Chondrocyte (in vitro differentiated cells): ENCODE measurements around the gene C7. TPM values are rescaled to one million over a fixed set of nuclear protein-coding genes. Genes with fewer than 3 reads are reported as not detected.

ENCODE experiments used
- DNase-seq: peaks from one replicate; pipeline ENCODE4 v3.0.0; 2021; ENCODE audit warnings: mixed read lengths, low spot score
- H3K27ac Mint-ChIP-seq: one replicate; pipeline ENCODE4 v1.8.0; 2021; ENCODE audit warnings: mild to moderate bottlenecking, moderate library complexity, mixed read lengths; ENCODE audit not compliant: unreplicated experiment
- H3K27me3 Mint-ChIP-seq: 2 replicates; pipeline ENCODE4 v1.8.0; 2021; ENCODE audit warnings: low read depth, mixed read lengths
- H3K36me3 Mint-ChIP-seq: 2 replicates; pipeline ENCODE4 v1.8.0; 2021; ENCODE audit warnings: low read depth, mixed read lengths
- H3K4me1 Mint-ChIP-seq: 2 replicates; pipeline ENCODE4 v1.8.0; 2021; ENCODE audit warnings: low read depth, mild to moderate bottlenecking, mixed read lengths
- H3K4me3 Mint-ChIP-seq: one replicate; pipeline ENCODE4 v1.8.0; 2021; ENCODE audit warnings: mild to moderate bottlenecking, moderate library complexity, mixed read lengths; ENCODE audit not compliant: unreplicated experiment
- H3K9me3 Mint-ChIP-seq: 2 replicates; pipeline ENCODE4 v1.8.0; 2021; ENCODE audit warnings: low read depth, mixed read lengths
- CTCF ChIP-seq: fragments of 200-600 bp; sonication (generic); IDR thresholded peaks from 2 replicates; pipeline ENCODE4 v1.5.0; 2021; ENCODE audit warnings: antibody characterized with exemption, mild to moderate bottlenecking, moderate library complexity
- total RNA-seq: library from RNA; stranded (reverse); gene quantifications from 3 replicates; pipeline ENCODE4 v1.2.1, GENCODE V29; 2021

Gene C7
- total RNA-seq, 1 donor from 2014 or later = not detected

GRCh38 chr5:40985501-40985900 lies 76.2 kb downstream of the C7 start:
- no peak for DNase-seq
- TF ChIP-seq CTCF = no peak
- no peaks in the 10 kb centered on the region for H3K4me1 Mint-ChIP-seq
- H3K9me3 Mint-ChIP-seq = peaks cover 8% of the 10 kb centered on the region
- no peak overlapping the region for H3K27ac Mint-ChIP-seq
- H3K36me3 Mint-ChIP-seq = no peaks in the 10 kb centered on the region
- no peak overlapping the region for H3K4me3 Mint-ChIP-seq
- H3K27me3 Mint-ChIP-seq = peaks cover 5% of the 10 kb centered on the region

DNA sequence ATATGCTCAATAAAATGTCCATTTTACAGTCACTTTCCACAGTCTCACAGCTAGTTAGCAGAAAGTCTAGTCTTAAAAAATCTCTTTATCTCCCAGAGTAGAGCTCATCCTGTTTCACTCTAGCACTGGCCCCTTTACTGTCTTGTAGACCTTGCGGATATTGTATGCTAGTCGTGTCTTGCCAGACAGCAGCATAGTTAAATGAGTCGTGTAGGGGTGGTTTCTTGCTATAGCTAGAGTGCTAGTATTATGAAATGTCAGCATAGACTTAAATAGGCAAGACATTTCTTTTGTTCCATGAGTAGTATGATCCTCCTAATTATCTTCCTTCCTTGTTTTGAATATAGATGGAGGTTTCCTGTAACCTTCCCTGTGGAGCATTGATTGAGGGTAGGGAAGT lies 77.4 kb downstream of the C7 start:
- Mint-ChIP-seq H3K4me3 (no peak overlapping the region), H3K27me3 (peaks cover 3% of the 10 kb centered on the region), H3K27ac (no peak overlapping the region), H3K4me1 (no peaks in the 10 kb centered on the region), H3K36me3 (no peaks in the 10 kb centered on the region), H3K9me3 (peaks cover 8% of the 10 kb centered on the region)
- DNase-seq = no peak
- TF ChIP-seq CTCF = no peak

DNA sequence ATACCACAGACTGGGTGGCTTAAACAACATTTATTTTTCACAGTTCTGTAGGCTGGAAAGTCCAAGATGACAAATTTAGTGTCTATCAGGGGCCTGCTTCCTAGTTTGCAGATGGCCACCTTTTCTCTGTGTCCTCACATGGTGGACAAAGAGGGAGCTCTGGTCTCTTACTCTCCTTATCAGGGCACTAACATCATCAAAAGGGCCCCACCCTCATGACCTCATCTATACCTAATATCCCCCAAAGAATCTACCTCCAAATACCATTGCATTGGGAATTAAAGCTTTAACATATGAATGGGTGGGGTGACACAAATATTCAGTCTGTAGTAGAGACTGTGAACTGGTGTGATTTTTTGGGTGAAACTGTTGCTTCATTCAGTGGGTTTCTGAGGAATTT lies 78.1 kb downstream of the C7 start:
- TF ChIP-seq CTCF = no peak
- DNase-seq = no peak
- no peak overlapping the region for H3K27ac Mint-ChIP-seq
- peaks cover 8% of the 10 kb centered on the region for H3K9me3 Mint-ChIP-seq
- no peaks in the 10 kb centered on the region for H3K36me3 Mint-ChIP-seq
- peaks cover 3% of the 10 kb centered on the region for H3K27me3 Mint-ChIP-seq
- H3K4me1 Mint-ChIP-seq = no peaks in the 10 kb centered on the region
- no peak overlapping the region for H3K4me3 Mint-ChIP-seq

- no peak for DNase-seq
- H3K36me3 Mint-ChIP-seq = no peaks in the 10 kb centered on the region
- H3K27me3 Mint-ChIP-seq = peaks cover 5% of the 10 kb centered on the region
- H3K27ac Mint-ChIP-seq = no peak overlapping the region
- no peak for TF ChIP-seq CTCF
- H3K4me3 Mint-ChIP-seq = no peak overlapping the region
- peaks cover 8% of the 10 kb centered on the region for H3K9me3 Mint-ChIP-seq
- H3K4me1 Mint-ChIP-seq = no peaks in the 10 kb centered on the region
Observed at GRCh38 chr5:40988746-40989510, 79.6 kb downstream of the C7 start.

- Mint-ChIP-seq H3K27ac (no peak overlapping the region), H3K9me3 (peaks cover 8% of the 10 kb centered on the region), H3K4me3 (no peak overlapping the region), H3K36me3 (no peaks in the 10 kb centered on the region), H3K27me3 (peaks cover 5% of the 10 kb centered on the region), H3K4me1 (no peaks in the 10 kb centered on the region)
- TF ChIP-seq CTCF = no peak
- no peak for DNase-seq
Observed at GRCh38 chr5:40991168-40991980, 82.1 kb downstream of the C7 start.
